Neutrophil (primary cell): ENCODE results near the gene NIPSNAP3A.
A peak's percentile ranks its signal among the peaks of the same experiment; 100 is the strongest.

Experiments
- H3K27ac ChIP-seq: fragments of 200-600 bp; sonication (generic); 2 replicates; pipeline ENCODE4 v1.5.1; 2016; ENCODE audit warnings: mild to moderate bottlenecking, moderate library complexity
- H3K27me3 ChIP-seq: fragments of 200-600 bp; sonication (generic); 2 replicates; pipeline ENCODE4 v1.6.0; 2016; ENCODE audit warnings: mild to moderate bottlenecking
- H3K36me3 ChIP-seq: fragments of 200-600 bp; sonication (generic); 2 replicates; pipeline ENCODE4 v1.5.1; 2017
- H3K4me1 ChIP-seq, 2 experiments: fragments of 200-600 bp in 1 of 2; sonication (generic) in 1 of 2; 1 replicate in 1 of 2; 2 replicates in 1 of 2; pipeline versions ENCODE4 v1.5.1 to v1.6.1; 2013 to 2016; ENCODE audit warnings: low read depth in 1 of 2, low read length in 1 of 2, mild to moderate bottlenecking in 1 of 2, moderate library complexity in 1 of 2; ENCODE audit not compliant: control insufficient read depth in 1 of 2, insufficient read depth in 1 of 2
- H3K4me3 ChIP-seq, 2 experiments: fragments of 200-600 bp in 1 of 2; sonication (generic) in 1 of 2; 1 replicate in 1 of 2; 2 replicates in 1 of 2; pipeline ENCODE4 v1.5.1; 2013 to 2016; ENCODE audit warnings: low read depth in 1 of 2, low read length in 1 of 2, mild to moderate bottlenecking in 1 of 2, moderate library complexity in 1 of 2
- H3K9me3 ChIP-seq: fragments of 200-600 bp; sonication (generic); 2 replicates; pipeline ENCODE4 v1.5.1; 2016
- TF ChIP-seq, protein P1 (sequence below): fragments of 200-600 bp; sonication (generic); IDR thresholded peaks from 2 replicates; pipeline ENCODE4 v1.5.1; 2016; ENCODE audit warnings: antibody characterized with exemption

NIPSNAP3A gene

DNA sequence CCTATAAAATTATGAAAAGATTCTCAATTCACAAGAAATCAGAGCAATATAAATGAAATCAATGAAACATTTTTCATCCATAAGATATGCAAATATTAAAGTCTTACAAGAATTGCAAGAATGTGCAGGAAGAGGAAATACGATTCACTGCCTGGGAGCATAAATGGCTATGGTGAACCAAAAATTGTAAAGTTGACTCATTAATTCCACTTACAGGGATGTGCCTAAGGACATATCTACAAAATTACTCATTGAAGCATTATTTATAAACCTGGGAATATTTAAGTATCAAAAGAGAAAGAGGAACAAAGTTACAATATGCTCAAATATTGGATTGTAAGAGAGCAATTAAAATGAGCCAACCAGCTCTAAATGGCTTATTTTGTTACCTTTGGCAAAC, 6.9 kb upstream of the NIPSNAP3A start:
- no peak overlapping the region for H3K4me3 ChIP-seq
- no peaks in the 10 kb centered on the region for H3K27me3 ChIP-seq
- H3K4me1 ChIP-seq = no peaks in the 10 kb centered on the region
- H3K36me3 ChIP-seq = no peaks in the 10 kb centered on the region
- H3K27ac ChIP-seq = no peak overlapping the region
- TF ChIP-seq, protein P1, sequence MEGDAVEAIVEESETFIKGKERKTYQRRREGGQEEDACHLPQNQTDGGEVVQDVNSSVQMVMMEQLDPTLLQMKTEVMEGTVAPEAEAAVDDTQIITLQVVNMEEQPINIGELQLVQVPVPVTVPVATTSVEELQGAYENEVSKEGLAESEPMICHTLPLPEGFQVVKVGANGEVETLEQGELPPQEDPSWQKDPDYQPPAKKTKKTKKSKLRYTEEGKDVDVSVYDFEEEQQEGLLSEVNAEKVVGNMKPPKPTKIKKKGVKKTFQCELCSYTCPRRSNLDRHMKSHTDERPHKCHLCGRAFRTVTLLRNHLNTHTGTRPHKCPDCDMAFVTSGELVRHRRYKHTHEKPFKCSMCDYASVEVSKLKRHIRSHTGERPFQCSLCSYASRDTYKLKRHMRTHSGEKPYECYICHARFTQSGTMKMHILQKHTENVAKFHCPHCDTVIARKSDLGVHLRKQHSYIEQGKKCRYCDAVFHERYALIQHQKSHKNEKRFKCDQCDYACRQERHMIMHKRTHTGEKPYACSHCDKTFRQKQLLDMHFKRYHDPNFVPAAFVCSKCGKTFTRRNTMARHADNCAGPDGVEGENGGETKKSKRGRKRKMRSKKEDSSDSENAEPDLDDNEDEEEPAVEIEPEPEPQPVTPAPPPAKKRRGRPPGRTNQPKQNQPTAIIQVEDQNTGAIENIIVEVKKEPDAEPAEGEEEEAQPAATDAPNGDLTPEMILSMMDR = no peak
- H3K9me3 ChIP-seq = no peaks in the 10 kb centered on the region

DNA sequence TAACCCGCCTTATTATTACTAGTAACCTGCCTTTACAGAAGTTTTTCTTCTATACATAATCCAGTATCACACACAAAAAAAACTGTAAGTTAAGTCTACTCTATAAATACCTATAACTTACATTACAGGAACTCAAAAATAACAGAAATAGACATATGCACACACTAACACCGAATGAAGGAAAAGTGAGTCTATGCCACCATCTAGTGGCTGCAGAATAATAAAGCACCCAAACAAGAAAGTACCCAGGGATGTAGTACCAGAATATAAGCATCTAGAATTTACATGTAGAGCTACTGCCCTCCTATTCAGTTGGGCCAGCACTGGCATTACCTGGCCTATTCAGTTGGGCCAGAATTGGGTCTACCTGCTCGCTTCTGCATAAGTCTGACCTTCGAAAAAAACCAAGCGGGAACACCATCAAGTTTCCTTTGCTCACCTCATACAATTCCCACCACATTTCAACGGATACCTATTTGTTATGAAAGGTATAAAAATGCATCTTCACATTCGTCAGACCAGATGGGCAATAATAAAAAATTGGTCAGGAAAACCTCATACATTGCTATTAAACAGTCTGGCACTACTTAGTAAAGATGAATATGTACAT, 4.0 kb upstream of the NIPSNAP3A start:
- H3K9me3 ChIP-seq = no peaks in the 10 kb centered on the region
- H3K4me3 ChIP-seq = no peak overlapping the region
- no peak overlapping the region for H3K27ac ChIP-seq
- no peaks in the 10 kb centered on the region for H3K27me3 ChIP-seq
- TF ChIP-seq, protein P1 = peak; percentile 69
- H3K4me1 ChIP-seq = peaks cover 13 to 14% of the 10 kb centered on the region in 2 experiments
- no peaks in the 10 kb centered on the region for H3K36me3 ChIP-seq

DNA sequence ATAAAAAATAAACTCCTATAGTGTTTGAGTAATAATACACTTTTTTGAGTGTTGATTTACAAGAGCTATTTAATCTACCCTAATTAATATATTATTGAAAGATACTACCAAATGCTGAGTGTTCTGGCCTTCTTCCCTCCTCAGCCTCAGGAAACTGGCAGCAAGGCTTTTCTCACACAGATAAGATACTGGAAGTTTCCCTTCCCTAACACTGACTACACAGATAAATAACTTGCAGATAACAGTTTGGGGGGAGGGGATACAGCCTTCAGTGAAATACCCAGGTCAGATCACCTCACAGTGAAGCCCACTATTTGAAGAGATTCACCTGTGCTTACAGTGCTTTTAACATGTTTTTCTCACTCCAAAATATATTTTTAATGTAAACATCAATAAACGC, 1.6 kb upstream of the NIPSNAP3A start:
- Histone ChIP-seq H3K27me3 (no peaks in the 10 kb centered on the region), H3K4me3 (no peak overlapping the region), H3K27ac (no peak overlapping the region), H3K9me3 (no peaks in the 10 kb centered on the region), H3K4me1 (peaks cover 18% of the 10 kb centered on the region in 2 experiments), H3K36me3 (no peaks in the 10 kb centered on the region)
- TF ChIP-seq, protein P1 = no peak

DNA sequence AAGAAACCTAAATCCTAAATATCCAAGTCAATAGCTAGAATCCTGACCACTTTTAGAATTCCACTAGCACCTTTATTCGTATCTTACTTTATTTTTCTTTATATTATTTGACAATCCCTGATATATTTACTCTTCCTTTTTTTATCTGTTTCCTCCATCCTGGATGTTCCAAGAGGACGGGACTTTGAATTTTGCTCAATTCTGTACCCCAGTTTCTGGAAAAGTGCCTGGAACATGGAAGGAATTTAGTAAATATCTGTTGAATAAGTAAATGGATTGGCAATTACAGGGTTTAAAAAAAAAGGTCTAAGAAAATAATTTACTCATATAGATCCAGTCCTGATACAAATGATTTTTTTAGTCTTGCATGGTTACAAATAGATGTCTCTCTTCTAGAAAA, 1.2 kb upstream of the NIPSNAP3A start:
- Histone ChIP-seq H3K27me3 (no peaks in the 10 kb centered on the region), H3K27ac (no peak overlapping the region), H3K9me3 (no peaks in the 10 kb centered on the region), H3K4me3 (no peak overlapping the region), H3K4me1 (peaks cover 18% of the 10 kb centered on the region in 2 experiments), H3K36me3 (peaks cover 2% of the 10 kb centered on the region)
- TF ChIP-seq, protein P1 = no peak

DNA sequence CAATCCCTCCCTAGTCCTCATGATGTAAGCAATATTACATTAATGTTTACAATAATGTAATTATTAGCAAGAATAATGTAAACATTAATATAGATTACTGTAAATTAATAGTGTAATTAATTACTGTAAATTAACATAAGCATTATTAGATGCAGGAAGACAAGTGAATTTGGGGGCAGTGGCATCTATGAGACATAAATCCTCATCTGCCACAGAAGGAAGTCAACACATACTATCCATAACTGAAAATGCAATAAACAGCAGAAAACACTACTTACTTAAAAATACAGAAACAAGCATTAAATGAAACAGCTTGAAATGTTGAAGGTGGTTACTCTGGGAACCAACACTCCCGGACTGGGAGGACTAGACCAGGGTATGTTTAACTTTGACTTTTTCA, 685 bp upstream of the NIPSNAP3A start:
- no peaks in the 10 kb centered on the region for H3K9me3 ChIP-seq
- H3K4me3 ChIP-seq = peak overlapping the region; percentile 91 to 94
- H3K27me3 ChIP-seq = no peaks in the 10 kb centered on the region
- TF ChIP-seq, protein P1 = no peak
- H3K4me1 ChIP-seq = peaks cover 18% of the 10 kb centered on the region in 2 experiments
- peak overlapping the region; percentile 90 for H3K27ac ChIP-seq
- H3K36me3 ChIP-seq = peaks cover 8% of the 10 kb centered on the region

DNA sequence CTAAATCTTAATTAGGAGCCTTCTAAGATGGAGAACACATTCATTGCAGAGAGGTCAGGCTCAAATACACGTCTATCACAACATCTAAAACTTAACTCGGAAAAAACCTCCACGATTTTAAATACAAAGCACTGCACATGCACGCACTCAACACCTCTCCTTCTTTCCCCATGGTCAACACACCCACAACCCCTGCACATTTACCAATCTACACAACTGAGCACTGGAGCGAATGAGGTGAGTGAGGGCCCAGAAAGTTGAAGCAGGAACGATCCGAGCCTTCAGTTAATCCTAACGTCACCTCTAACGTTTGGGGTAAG, 278 bp upstream of the NIPSNAP3A start:
- H3K27ac ChIP-seq = peak overlapping the region; percentile 90
- peak overlapping the region; percentile 91 to 94 for H3K4me3 ChIP-seq
- H3K27me3 ChIP-seq = no peaks in the 10 kb centered on the region
- peaks cover 18% of the 10 kb centered on the region in 2 experiments for H3K4me1 ChIP-seq
- peaks cover 12% of the 10 kb centered on the region for H3K36me3 ChIP-seq
- TF ChIP-seq, protein P1 = no peak
- H3K9me3 ChIP-seq = no peaks in the 10 kb centered on the region
